ENCODE results near the gene RAB12.
"Not testable (repeated sequence)": the region's sequence is repeated elsewhere in the genome, so short reads cannot be mapped to it uniquely, and the experiment has no call there.

The RAB12 gene

DNA sequence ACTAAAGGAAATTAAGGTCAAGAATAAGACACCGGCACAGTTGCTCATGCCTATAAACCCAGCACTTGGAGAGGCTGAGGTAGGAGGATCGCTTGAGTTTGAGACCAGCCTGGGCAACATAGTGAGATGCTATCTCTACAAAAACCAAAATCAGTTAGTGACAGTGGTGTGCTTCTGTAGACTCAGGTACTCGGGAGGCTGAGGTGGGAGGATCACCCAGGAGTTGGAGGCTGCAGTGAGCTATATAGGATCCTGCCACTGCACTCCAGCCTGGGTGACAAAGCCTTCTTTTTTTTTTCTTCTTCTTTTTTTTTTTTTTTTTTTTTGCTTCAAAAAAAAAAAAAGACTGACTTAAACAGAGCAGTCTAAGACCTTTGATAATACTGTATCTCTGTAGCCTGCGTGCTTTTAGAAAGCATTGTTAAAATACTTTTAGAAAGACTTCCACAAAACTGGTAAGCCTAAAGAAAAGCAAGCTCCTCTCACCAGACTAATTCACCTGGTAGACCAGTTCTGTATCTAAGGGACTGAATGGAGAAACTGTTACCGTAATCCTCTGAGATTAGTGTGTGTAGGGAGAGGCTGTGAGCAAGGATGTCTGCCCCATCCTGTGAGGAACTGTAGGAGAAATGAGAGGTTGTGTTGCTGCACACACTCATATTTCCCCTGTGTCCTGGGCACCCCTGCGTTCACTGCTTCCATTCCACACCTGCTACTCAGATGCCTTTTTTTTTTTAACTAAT lies 10.8 kb downstream of the RAB12 start:
- DNase-seq (ENCODE audit: low read depth): no peak
- no peak overlapping the region for H3K4me3 ChIP-seq (ENCODE audit: control insufficient read depth, low read depth, low read length)
- TF ChIP-seq, protein P1, sequence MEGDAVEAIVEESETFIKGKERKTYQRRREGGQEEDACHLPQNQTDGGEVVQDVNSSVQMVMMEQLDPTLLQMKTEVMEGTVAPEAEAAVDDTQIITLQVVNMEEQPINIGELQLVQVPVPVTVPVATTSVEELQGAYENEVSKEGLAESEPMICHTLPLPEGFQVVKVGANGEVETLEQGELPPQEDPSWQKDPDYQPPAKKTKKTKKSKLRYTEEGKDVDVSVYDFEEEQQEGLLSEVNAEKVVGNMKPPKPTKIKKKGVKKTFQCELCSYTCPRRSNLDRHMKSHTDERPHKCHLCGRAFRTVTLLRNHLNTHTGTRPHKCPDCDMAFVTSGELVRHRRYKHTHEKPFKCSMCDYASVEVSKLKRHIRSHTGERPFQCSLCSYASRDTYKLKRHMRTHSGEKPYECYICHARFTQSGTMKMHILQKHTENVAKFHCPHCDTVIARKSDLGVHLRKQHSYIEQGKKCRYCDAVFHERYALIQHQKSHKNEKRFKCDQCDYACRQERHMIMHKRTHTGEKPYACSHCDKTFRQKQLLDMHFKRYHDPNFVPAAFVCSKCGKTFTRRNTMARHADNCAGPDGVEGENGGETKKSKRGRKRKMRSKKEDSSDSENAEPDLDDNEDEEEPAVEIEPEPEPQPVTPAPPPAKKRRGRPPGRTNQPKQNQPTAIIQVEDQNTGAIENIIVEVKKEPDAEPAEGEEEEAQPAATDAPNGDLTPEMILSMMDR (IDR thresholded peaks at IDR 0.05; ENCODE audit: control insufficient read depth, insufficient read depth, low read depth, low read length, missing control alignments): no peak

DNA sequence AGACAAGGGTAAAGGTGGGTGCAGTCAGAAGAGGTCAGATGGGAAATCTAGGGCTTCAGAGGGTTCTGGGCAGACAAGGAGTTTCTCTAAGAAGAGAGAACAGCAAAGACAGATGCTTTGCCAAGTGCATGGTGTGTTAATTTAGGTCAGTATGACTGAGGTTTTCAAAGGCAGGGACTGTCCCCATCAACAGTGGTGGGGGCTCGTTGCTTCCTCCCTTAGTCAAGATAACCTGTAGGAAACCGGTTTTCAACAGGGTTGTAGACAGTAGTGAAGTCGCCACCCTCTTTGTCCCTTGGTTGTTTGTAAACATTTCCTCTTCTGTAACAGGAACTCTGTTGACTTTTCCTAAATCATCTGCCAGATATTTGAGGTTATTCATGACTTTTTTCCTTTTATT lies 11.6 kb downstream of the RAB12 start:
- no peak overlapping the region for H3K4me3 ChIP-seq (ENCODE audit: control insufficient read depth, low read depth, low read length)

DNA sequence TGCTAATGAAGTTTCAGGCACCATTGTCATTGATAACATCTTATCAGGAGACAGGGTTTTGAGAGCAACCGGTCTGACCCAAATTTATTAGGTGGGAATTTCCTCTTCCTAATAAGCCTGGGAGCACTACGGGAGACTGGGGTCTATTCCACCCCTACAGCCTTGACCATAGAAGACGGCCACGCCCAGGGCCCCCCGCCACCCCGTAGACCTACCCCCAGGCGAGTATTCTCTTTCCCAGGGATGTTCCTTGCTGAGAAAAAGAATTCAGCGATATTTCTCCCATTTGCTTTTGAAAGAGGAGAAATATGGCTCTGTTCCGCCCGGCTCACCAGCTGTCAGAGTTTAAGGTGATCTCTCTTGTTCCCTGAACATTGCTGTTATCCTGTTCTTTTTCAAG lies 13.4 kb downstream of the RAB12 start:
- not testable (repeated sequence) for DNase-seq (ENCODE audit: low read depth); H3K4me3 ChIP-seq (ENCODE audit: control insufficient read depth, low read depth, low read length)

More for the DNA sequence above, 11.6 kb downstream of the RAB12 start:
- TF ChIP-seq, protein P1 (IDR thresholded peaks at IDR 0.05; ENCODE audit: control insufficient read depth, insufficient read depth, low read depth, low read length, missing control alignments): no peak
- DNase-seq (ENCODE audit: low read depth): no peak

DNA sequence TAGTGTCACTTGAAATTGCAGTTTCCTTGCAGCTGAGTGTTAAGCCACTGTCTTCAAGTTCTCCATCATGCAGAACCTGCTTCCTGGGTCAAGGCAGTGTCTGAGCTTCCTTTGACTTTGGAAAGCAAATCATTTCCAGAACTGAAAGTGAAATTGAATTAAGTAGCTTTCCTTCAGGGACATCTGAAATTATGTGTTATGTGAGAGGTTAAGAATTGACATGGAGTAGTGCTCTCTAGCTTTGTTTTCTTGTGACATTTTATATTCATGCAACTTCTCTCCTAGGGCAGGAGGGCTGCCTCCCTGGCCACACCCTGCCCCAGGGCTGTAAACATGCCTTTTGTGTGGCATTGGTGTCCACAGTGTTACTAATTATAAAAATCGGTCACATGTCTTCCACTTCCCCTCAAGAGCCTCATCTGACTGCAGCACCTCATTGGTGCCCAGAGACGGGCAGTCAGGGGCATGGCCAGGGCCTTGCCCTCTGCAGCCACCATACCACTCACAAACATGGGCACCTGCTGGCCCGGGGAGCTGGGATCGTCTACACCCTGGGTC lies 14.4 kb downstream of the RAB12 start:
- no peak overlapping the region for H3K4me3 ChIP-seq (ENCODE audit: control insufficient read depth, low read depth, low read length)
- no peak for DNase-seq (ENCODE audit: low read depth)
- TF ChIP-seq, protein P1 (IDR thresholded peaks at IDR 0.05; ENCODE audit: control insufficient read depth, insufficient read depth, low read depth, low read length, missing control alignments): no peak

DNA sequence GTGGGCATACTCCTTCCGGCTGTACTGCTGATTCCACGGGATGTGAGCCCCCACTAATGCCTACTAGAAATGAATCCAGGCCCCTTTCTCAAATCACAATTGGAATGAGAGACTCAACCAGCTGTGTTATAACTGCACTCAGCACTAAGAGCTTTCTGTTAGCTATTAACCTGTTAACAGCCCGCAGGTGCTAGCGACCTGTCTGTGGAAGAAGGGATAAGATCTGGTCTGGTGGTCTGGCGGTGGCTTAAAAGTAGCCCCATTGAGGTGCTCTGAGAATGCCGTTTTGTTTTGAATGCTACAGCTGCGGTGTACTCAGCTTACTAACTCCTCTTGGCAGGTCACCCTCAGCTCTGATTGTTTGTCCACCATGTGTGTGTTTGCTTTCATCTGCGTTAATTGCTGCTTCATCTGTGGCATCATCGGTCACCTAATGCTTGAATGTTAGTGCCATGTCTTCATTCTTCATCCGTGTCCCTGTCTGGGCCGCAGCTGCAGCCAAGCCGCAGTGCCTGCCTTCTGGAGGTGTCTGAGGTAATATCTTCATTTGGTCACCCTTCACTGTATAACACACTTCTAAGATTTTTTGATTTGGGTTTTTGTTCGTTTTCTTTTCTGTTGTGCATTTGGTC lies 16.3 kb downstream of the RAB12 start:
- TF ChIP-seq, protein P1 (IDR thresholded peaks at IDR 0.05; ENCODE audit: control insufficient read depth, insufficient read depth, low read depth, low read length, missing control alignments): no peak
- no peak for DNase-seq (ENCODE audit: low read depth)
- H3K4me3 ChIP-seq (ENCODE audit: control insufficient read depth, low read depth, low read length): no peak overlapping the region

DNA sequence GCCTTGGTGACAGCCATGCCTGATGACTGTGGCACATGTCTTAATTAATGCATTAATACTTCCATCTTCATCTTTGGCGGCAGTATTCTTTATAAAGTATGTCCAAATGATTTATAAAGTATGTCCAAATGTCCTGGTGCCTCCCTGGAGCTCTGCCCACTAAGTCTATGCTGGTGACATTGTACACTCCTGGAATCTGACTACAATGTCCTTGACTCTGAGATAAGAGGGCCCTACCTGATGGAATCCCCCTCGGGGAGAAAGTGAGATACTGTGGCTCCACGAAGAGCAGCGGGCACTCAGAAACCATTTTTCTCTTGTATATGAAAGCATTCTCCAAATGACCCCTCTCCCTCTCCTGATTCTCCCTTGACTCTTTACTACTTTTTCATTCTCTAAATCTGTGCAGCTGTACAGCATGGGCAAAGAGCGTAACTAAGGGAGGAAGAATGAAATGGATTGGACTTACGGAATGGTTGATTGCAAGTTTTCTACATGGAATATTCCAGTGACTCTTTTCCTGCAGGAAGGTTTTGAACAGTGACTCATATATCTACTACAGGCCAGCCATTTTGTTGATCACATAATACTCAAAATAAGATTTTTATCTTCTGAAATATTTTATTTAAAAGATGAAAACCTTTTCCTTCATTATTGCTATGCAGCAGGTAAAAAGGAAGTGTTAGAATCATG lies 17.3 kb downstream of the RAB12 start:
- no peak for DNase-seq (ENCODE audit: low read depth)
- H3K4me3 ChIP-seq (ENCODE audit: control insufficient read depth, low read depth, low read length): no peak overlapping the region
- TF ChIP-seq, protein P1 (IDR thresholded peaks at IDR 0.05; ENCODE audit: control insufficient read depth, insufficient read depth, low read depth, low read length, missing control alignments): no peak

DNA sequence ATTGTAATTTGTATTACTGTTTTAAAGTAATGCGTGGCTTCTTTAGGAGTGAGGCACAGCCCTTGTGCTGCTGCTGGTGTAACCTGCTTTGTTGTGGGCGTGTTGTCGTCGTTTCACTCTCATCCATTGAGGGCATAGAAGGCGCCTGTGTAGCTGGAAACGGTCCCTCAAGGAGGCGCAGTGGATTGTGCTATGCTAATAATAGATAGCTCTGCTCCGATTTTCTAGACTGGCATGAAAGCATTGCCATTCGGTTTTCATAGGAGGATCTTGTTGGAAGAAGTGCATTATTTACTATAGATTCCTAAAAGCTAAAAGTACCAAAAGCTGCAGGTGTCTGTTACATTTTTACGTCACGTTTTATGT lies 17.9 kb downstream of the RAB12 start:
- no peak overlapping the region for H3K4me3 ChIP-seq (ENCODE audit: control insufficient read depth, low read depth, low read length)
- no peak for DNase-seq (ENCODE audit: low read depth)
- TF ChIP-seq, protein P1 (IDR thresholded peaks at IDR 0.05; ENCODE audit: control insufficient read depth, insufficient read depth, low read depth, low read length, missing control alignments): no peak

Measured in AG09309 (cell line).